ENCODE measurements around the gene HOXC10. TPM values are rescaled to one million over a fixed set of nuclear protein-coding genes. Genes with fewer than 3 reads are reported as not detected.

HOXC10 gene
- total RNA-seq, 1 experiment from 2014 or later = 3.8 TPM

GRCh38 chr12:54019091-54019811, 34.3 kb downstream of the HOXC10 start:
- H3K9me2 ChIP-seq (ENCODE audit: insufficient read depth) = no peaks in the 10 kb centered on the region
- DNase-seq (ENCODE audit: low read depth, low spot score) (no peak), ATAC-seq (no peak)
- TF ChIP-seq SIN3A (IDR thresholded peaks at IDR 0.05; ENCODE audit: low read depth) (no peak), RAD21 (IDR thresholded peaks at IDR 0.05; ENCODE audit: low read depth) (no peak), EZH2phosphoT487 (IDR thresholded peaks at IDR 0.05; ENCODE audit: borderline replicate concordance) (no peak), ZFX (IDR thresholded peaks at IDR 0.05) (no peak), EZH2 (IDR thresholded peaks at IDR 0.05) (no peak), SP1 (IDR thresholded peaks at IDR 0.05; ENCODE audit: low read depth) (no peak), TCF7L2 (IDR thresholded peaks at IDR 0.05; ENCODE audit: borderline replicate concordance, extremely low read depth, insufficient read depth, insufficient read length) (no peak), ZNF274 (IDR thresholded peaks at IDR 0.05; ENCODE audit: low read depth, low read length) (no peak), CTCF (IDR thresholded peaks at IDR 0.05 in 2 of 3, conservative IDR thresholded peaks at IDR 0.05 in 1 of 3; ENCODE audit: borderline replicate concordance in 1 of 3, insufficient read depth in 1 of 3, low read depth in 2 of 3, low read length in 2 of 3) (no peak), CBX3 (IDR thresholded peaks at IDR 0.05; ENCODE audit: low read depth) (no peak), ATF3 (IDR thresholded peaks at IDR 0.05) (no peak), FOSL1 (IDR thresholded peaks at IDR 0.05; ENCODE audit: low read depth) (no peak), ZBTB33 (IDR thresholded peaks at IDR 0.05; ENCODE audit: extremely low read depth, insufficient replicate concordance, low read length) (no peak), MAX (IDR thresholded peaks at IDR 0.05) (no peak), POLR2AphosphoS5 (IDR thresholded peaks at IDR 0.05; ENCODE audit: low read depth, low read length) (no peak), EGR1 (IDR thresholded peaks at IDR 0.05; ENCODE audit: low read depth) (no peak), POLR2A (IDR thresholded peaks at IDR 0.05; ENCODE audit: borderline replicate concordance, extremely low read depth, insufficient read depth, insufficient read length) (no peak), REST (IDR thresholded peaks at IDR 0.05; ENCODE audit: low read depth) (no peak), SRF (IDR thresholded peaks at IDR 0.05; ENCODE audit: low read depth) (no peak)
- no peaks in the 10 kb centered on the region for H3K36me3 ChIP-seq (ENCODE audit: control insufficient read depth in 1 of 2, insufficient read depth in 2 of 2, low read length in 2 of 2)
- ChIA-PET CTCF (no interaction called here), RAD21 (ENCODE audit: low non-redundant PET in 1 of 2, low total read pairs in 2 of 2, uncharacterized antibody in 2 of 2, unreplicated experiment in 2 of 2) (no interaction called here), POLR2A (no interaction called here)
- H3K9me3 ChIP-seq (ENCODE audit: control insufficient read depth in 1 of 2, insufficient read depth in 1 of 2, low read depth in 1 of 2, low read length in 2 of 2) = no peaks in the 10 kb centered on the region
- H3K4me1 ChIP-seq (ENCODE audit: control insufficient read depth in 1 of 2, insufficient read depth in 2 of 2, low read length in 2 of 2) = peaks cover 24 to 38% of the 10 kb centered on the region in 2 experiments
- H3K4me3 ChIP-seq (replicated peaks in 1 of 2; ENCODE audit: low read depth in 1 of 2, low read length in 2 of 2) = no peak overlapping the region; a peak in 1 of 4 replicates
- H3K27me3 ChIP-seq (ENCODE audit: insufficient read depth, low read length) = no peaks in the 10 kb centered on the region
- peak overlapping the region; percentile 99; the same call in 1 of the 2 replicates for H3K4me2 ChIP-seq (ENCODE audit: low read length)
- H3K9ac ChIP-seq (ENCODE audit: low read length) = no peak overlapping the region
- BruUV-seq (replicated peaks) = no TSS peak
- H4K20me1 ChIP-seq (ENCODE audit: insufficient read depth) = no peaks in the 10 kb centered on the region
- H3K27ac ChIP-seq (ENCODE audit: low read depth, low read length) = no peak overlapping the region; the same call in 1 of the 2 replicates
- no peak overlapping the region for H2AFZ ChIP-seq (ENCODE audit: low read depth, low read length, poor library complexity, severe bottlenecking)
- no peaks in the 10 kb centered on the region for H3K79me2 ChIP-seq (ENCODE audit: insufficient read depth, low read length)
- intact Hi-C loops (cut with micrococcal nuclease) = no loop called here
